CD4-positive, alpha-beta T cell (primary cell): ENCODE data around the gene ALDH1A1. TPM values are rescaled to one million over a fixed set of nuclear protein-coding genes. Genes with fewer than 3 reads are reported as not detected.

Source experiments
- ATAC-seq: fragments of 200-7000 bp; cut with Tn5 transposase; one replicate; pipeline ENCODE4 v1.10.0; 2022; ENCODE audit warnings: mild to moderate bottlenecking; ENCODE audit not compliant: poor library complexity
- CTCF ChIA-PET: fragments of 350-600 bp; sonication (Branson Sonifier 250); formaldehyde crosslinking; loops from one replicate; lab custom pipeline; 2021; ENCODE audit warnings: antibody characterized with exemption, inconsistent platforms; lab: Charles Lee
- POLR2A ChIA-PET: fragments of 350-600 bp; sonication (Branson Sonifier 250); formaldehyde crosslinking; loops from one replicate; lab custom pipeline; 2021; ENCODE audit warnings: antibody characterized with exemption, inconsistent platforms; lab: Charles Lee
- DNase-seq, 14 experiments: peaks; one replicate each; pipeline ENCODE4 v3.0.0-alpha.2; 2013 to 2020; ENCODE audit warnings: mixed read lengths in 2 of 14
- H3K27ac ChIP-seq, 2 donors: one replicate each; pipeline versions ENCODE4 v1.5.1 to v1.7.0; 2013; ENCODE audit warnings: low read length in 2 of 2, low read depth in 1 of 2, mild to moderate bottlenecking in 1 of 2
- H3K27me3 ChIP-seq, 2 experiments: 1 replicate in 1 of 2; 2 replicates in 1 of 2; pipeline versions ENCODE4 v1.6.1 to v1.7.0; 2013; ENCODE audit warnings: low read length in 2 of 2, control low read depth in 1 of 2, mild to moderate bottlenecking in 1 of 2, moderate library complexity in 1 of 2; ENCODE audit not compliant: insufficient read depth in 2 of 2, control insufficient read depth in 1 of 2
- H3K36me3 ChIP-seq: one replicate; pipeline ENCODE4 v1.6.1; 2013; ENCODE audit warnings: low read length, control low read depth; ENCODE audit not compliant: insufficient read depth
- H3K4me1 ChIP-seq: one replicate; pipeline ENCODE4 v1.6.1; 2013; ENCODE audit warnings: low read length, control low read depth; ENCODE audit not compliant: insufficient read depth
- H3K4me3 ChIP-seq: one replicate; pipeline ENCODE4 v1.5.1; 2013; ENCODE audit warnings: mild to moderate bottlenecking, low read length, moderate library complexity
- H3K9me3 ChIP-seq, 2 experiments: 1 replicate in 1 of 2; 2 replicates in 1 of 2; pipeline versions ENCODE4 v1.6.1 to v1.7.0; 2013; ENCODE audit warnings: low read length in 2 of 2, mild to moderate bottlenecking in 2 of 2, control low read depth in 1 of 2, moderate library complexity in 1 of 2; ENCODE audit not compliant: control insufficient read depth in 1 of 2, insufficient read depth in 1 of 2
- H3K27ac Mint-ChIP-seq: one replicate; pipeline ENCODE4 v1.8.0; 2020; ENCODE audit warnings: mixed read lengths
- H3K27me3 Mint-ChIP-seq: one replicate; pipeline ENCODE4 v1.8.0; 2021; ENCODE audit warnings: mixed read lengths
- H3K36me3 Mint-ChIP-seq: one replicate; pipeline ENCODE4 v1.8.0; 2021; ENCODE audit warnings: low read depth, mixed read lengths
- H3K4me1 Mint-ChIP-seq: one replicate; pipeline ENCODE4 v1.8.0; 2021; ENCODE audit warnings: low read depth, mixed read lengths
- H3K4me3 Mint-ChIP-seq: one replicate; pipeline ENCODE4 v1.8.0; 2020; ENCODE audit warnings: mild to moderate bottlenecking, mixed read lengths
- H3K9me3 Mint-ChIP-seq: one replicate; pipeline ENCODE4 v1.8.0; 2020; ENCODE audit warnings: mixed read lengths
- CTCF ChIP-seq: fragments of 200-600 bp; IDR thresholded peaks from one replicate; pipeline ENCODE4 v1.8.0; 2022; ENCODE audit warnings: antibody characterized with exemption, mild to moderate bottlenecking
- intact Hi-C, 2 experiments: fragments of 100-400 bp; cut with DNase I in 1 of 2; cut with micrococcal nuclease in 1 of 2; formaldehyde crosslinking; loops; one replicate each; pipeline versions ENCODE4 v1.15.1 to v1.9.0; 2023 to 2025; cut with DNase I, micrococcal nuclease
- total RNA-seq, 174 experiments: library from RNA in 2 of 174; stranded (reverse) in 2 of 174; gene quantifications; one replicate each; pipeline ENCODE4 v1.2.3 and lab custom pipeline; 2021 to 2026

The ALDH1A1 gene
- total RNA-seq, 2 experiments from 2014 or later: 0.39 TPM; not detected in 1

GRCh38 chr9:72855321-72855720, 97.5 kb downstream of the ALDH1A1 start:
- H3K4me1 Mint-ChIP-seq: no peaks in the 10 kb centered on the region

More at GRCh38 chr9:72855321-72855720, 97.5 kb downstream of the ALDH1A1 start:
- no peaks in the 10 kb centered on the region for H3K36me3 Mint-ChIP-seq
- no peaks in the 10 kb centered on the region for H3K27me3 Mint-ChIP-seq
- no peak for ATAC-seq
- H3K4me3 Mint-ChIP-seq: no peak overlapping the region
- intact Hi-C loops: no loop called here
- H3K27ac Mint-ChIP-seq: no peak overlapping the region
- POLR2A ChIA-PET: no interaction called here
- TF ChIP-seq CTCF: no peak
- DNase-seq: no peak
- Histone ChIP-seq H3K4me1 (no peaks in the 10 kb centered on the region), H3K9me3 (no peaks in the 10 kb centered on the region), H3K27ac (no peak overlapping the region), H3K4me3 (no peak overlapping the region), H3K27me3 (no peaks in the 10 kb centered on the region), H3K36me3 (no peaks in the 10 kb centered on the region)
- CTCF ChIA-PET: no interaction called here
- no peaks in the 10 kb centered on the region for H3K9me3 Mint-ChIP-seq

Other genes with a start within 250 kb of the ALDH1A1 start
- 100 to 1,000 TPM; 310 to 317 TPM for gene ANXA1, start 198.8 kb upstream of the ALDH1A1 start, total RNA-seq